ENCODE results near the gene ITGA11.

ITGA11 gene

GRCh38 chr15:68348606-68349005, 83.4 kb downstream of the ITGA11 start:
- TF ChIP-seq CTCF (IDR thresholded peaks at IDR 0.05): no peak
- peaks cover 56% of the 10 kb centered on the region for H3K4me1 Mint-ChIP-seq
- H3K27me3 Mint-ChIP-seq (ENCODE audit: low read depth, poor library complexity): peaks cover 8% of the 10 kb centered on the region
- H3K36me3 Mint-ChIP-seq (ENCODE audit: low read depth): no peaks in the 10 kb centered on the region
- H3K4me3 Mint-ChIP-seq: no peak overlapping the region
- H3K27ac Mint-ChIP-seq: no peak overlapping the region
- H3K9me3 Mint-ChIP-seq: no peaks in the 10 kb centered on the region
- DNase-seq: no peak

GRCh38 chr15:68348081-68348480, 83.9 kb downstream of the ITGA11 start:
- no peak for DNase-seq
- Mint-ChIP-seq H3K36me3 (ENCODE audit: low read depth) (no peaks in the 10 kb centered on the region), H3K4me1 (peaks cover 61% of the 10 kb centered on the region), H3K4me3 (no peak overlapping the region), H3K27me3 (ENCODE audit: low read depth, poor library complexity) (peaks cover 9% of the 10 kb centered on the region), H3K9me3 (no peaks in the 10 kb centered on the region), H3K27ac (no peak overlapping the region)
- no peak for TF ChIP-seq CTCF (IDR thresholded peaks at IDR 0.05)

GRCh38 chr15:68347392-68347791, 84.6 kb downstream of the ITGA11 start:
- no peak overlapping the region for H3K27ac Mint-ChIP-seq
- H3K9me3 Mint-ChIP-seq: no peaks in the 10 kb centered on the region

GRCh38 chr15:68346979-68347378, 85.0 kb downstream of the ITGA11 start:
- no peak for TF ChIP-seq CTCF (IDR thresholded peaks at IDR 0.05)
- Mint-ChIP-seq H3K36me3 (ENCODE audit: low read depth) (no peaks in the 10 kb centered on the region), H3K4me1 (peaks cover 63% of the 10 kb centered on the region), H3K4me3 (no peak overlapping the region), H3K27me3 (ENCODE audit: low read depth, poor library complexity) (peaks cover 13% of the 10 kb centered on the region), H3K27ac (no peak overlapping the region), H3K9me3 (no peaks in the 10 kb centered on the region)
- no peak for DNase-seq

More at GRCh38 chr15:68347392-68347791, 84.6 kb downstream of the ITGA11 start:
- Mint-ChIP-seq H3K4me1 (peaks cover 61% of the 10 kb centered on the region), H3K4me3 (no peak overlapping the region), H3K36me3 (ENCODE audit: low read depth) (no peaks in the 10 kb centered on the region), H3K27me3 (ENCODE audit: low read depth, poor library complexity) (peaks cover 13% of the 10 kb centered on the region)
- no peak for DNase-seq
- no peak for TF ChIP-seq CTCF (IDR thresholded peaks at IDR 0.05)

GRCh38 chr15:68345481-68345880, 86.5 kb downstream of the ITGA11 start:
- no peak overlapping the region for H3K27ac Mint-ChIP-seq
- no peaks in the 10 kb centered on the region for H3K9me3 Mint-ChIP-seq
- H3K4me1 Mint-ChIP-seq: peaks cover 67% of the 10 kb centered on the region
- TF ChIP-seq CTCF (IDR thresholded peaks at IDR 0.05): no peak
- H3K36me3 Mint-ChIP-seq (ENCODE audit: low read depth): no peaks in the 10 kb centered on the region
- H3K27me3 Mint-ChIP-seq (ENCODE audit: low read depth, poor library complexity): peaks cover 12% of the 10 kb centered on the region
- H3K4me3 Mint-ChIP-seq: no peak overlapping the region
- no peak for DNase-seq

- peaks cover 12% of the 10 kb centered on the region for H3K27me3 Mint-ChIP-seq (ENCODE audit: low read depth, poor library complexity)
- TF ChIP-seq CTCF (IDR thresholded peaks at IDR 0.05): no peak
- no peak overlapping the region for H3K4me3 Mint-ChIP-seq
- H3K27ac Mint-ChIP-seq: peak overlapping the region; percentile 37
- DNase-seq: no peak
- peaks cover 74% of the 10 kb centered on the region for H3K4me1 Mint-ChIP-seq
- H3K9me3 Mint-ChIP-seq: no peaks in the 10 kb centered on the region
- H3K36me3 Mint-ChIP-seq (ENCODE audit: low read depth): no peaks in the 10 kb centered on the region
These were observed 87.4 kb downstream of the ITGA11 start for GRCh38 chr15:68344600-68344999.

All from nephron progenitor cell (in vitro differentiated cells).